ENCODE measurements around the gene C15orf39. TPM values are rescaled to one million over a fixed set of nuclear protein-coding genes. Genes with fewer than 3 reads are reported as not detected.

C15orf39 gene
- total and polyA plus RNA-seq, 2 experiments from 2014 or later, result 5.1 to 12.5 TPM

- no peaks in the 10 kb centered on the region for H3K79me2 ChIP-seq (ENCODE audit: insufficient read depth)
- no peak overlapping the region for H3K4me2 ChIP-seq (ENCODE audit: unreplicated experiment)
- H3K27ac ChIP-seq, result no peak overlapping the region
- TF ChIP-seq EZH2phosphoT487 (IDR thresholded peaks at IDR 0.05; ENCODE audit: insufficient read depth, low read depth) (no peak), EZH2 (IDR thresholded peaks at IDR 0.05; ENCODE audit: insufficient read depth, poor library complexity, severe bottlenecking) (no peak)
- H4K20me1 ChIP-seq (ENCODE audit: insufficient read depth), result no peaks in the 10 kb centered on the region
- no peak overlapping the region for H3K9ac ChIP-seq
- WGBS, 2 experiments (ENCODE audit: low coverage in 1 of 2, low lambda C conversion rate in 2 of 2, missing lambda C conversion rate in 2 of 2), result 67 to 73% methylated on average over 6 of the region's 6 CpGs
- H3F3A ChIP-seq (ENCODE audit: insufficient read depth), result peaks cover 12% of the 10 kb centered on the region
- H3K4me1 ChIP-seq (ENCODE audit: insufficient read depth), result peaks cover 33% of the 10 kb centered on the region
- no peaks in the 10 kb centered on the region for H3K9me2 ChIP-seq (ENCODE audit: insufficient read depth)
- no peaks in the 10 kb centered on the region for H3K27me3 ChIP-seq (replicated peaks; ENCODE audit: insufficient read depth)
- in situ Hi-C loops (cut with MboI), result no loop called here
- H3K4me3 ChIP-seq, result no peak overlapping the region
- H3K36me3 ChIP-seq (ENCODE audit: low read depth), result no peaks in the 10 kb centered on the region
- DNase-seq, result peak; percentile 18
- H2AFZ ChIP-seq, result peak overlapping the region; percentile 52; the same call in 1 of the 2 replicates
- no peaks in the 10 kb centered on the region for H3K9me3 ChIP-seq (ENCODE audit: low read depth)
Measured at GRCh38 chr15:75177360-75178071, 24.2 kb upstream of the C15orf39 start.

- no peaks in the 10 kb centered on the region for H3K79me2 ChIP-seq (ENCODE audit: insufficient read depth)
- no peaks in the 10 kb centered on the region for H3K9me2 ChIP-seq (ENCODE audit: insufficient read depth)
- H3F3A ChIP-seq (ENCODE audit: insufficient read depth), result peaks cover 12% of the 10 kb centered on the region
- WGBS, 2 experiments (ENCODE audit: low coverage in 1 of 2, low lambda C conversion rate in 2 of 2, missing lambda C conversion rate in 2 of 2), result 11 to 15% methylated on average over 32 to 44 of the region's 53 CpGs
- H3K4me1 ChIP-seq (ENCODE audit: insufficient read depth), result peaks cover 35% of the 10 kb centered on the region
- H3K4me2 ChIP-seq (ENCODE audit: unreplicated experiment), result peak overlapping the region; percentile 50
- peak; percentile 51 for DNase-seq
- no peaks in the 10 kb centered on the region for H3K27me3 ChIP-seq (replicated peaks; ENCODE audit: insufficient read depth)
- peak overlapping the region; percentile 58 for H2AFZ ChIP-seq
- 0 out of 2 replicates have a peak overlapping the region, but pooled peaks have one; percentile 36 for H3K4me3 ChIP-seq
- in situ Hi-C loops (cut with MboI), result no loop called here
- no peaks in the 10 kb centered on the region for H3K9me3 ChIP-seq (ENCODE audit: low read depth)
- TF ChIP-seq EZH2 (IDR thresholded peaks at IDR 0.05; ENCODE audit: insufficient read depth, poor library complexity, severe bottlenecking) (no peak), EZH2phosphoT487 (IDR thresholded peaks at IDR 0.05; ENCODE audit: insufficient read depth, low read depth) (no peak)
- no peak overlapping the region for H3K27ac ChIP-seq
- H3K9ac ChIP-seq, result peak overlapping the region; percentile 33; the same call in 1 of the 2 replicates
- H4K20me1 ChIP-seq (ENCODE audit: insufficient read depth), result no peaks in the 10 kb centered on the region
- H3K36me3 ChIP-seq (ENCODE audit: low read depth), result no peaks in the 10 kb centered on the region
Measured at GRCh38 chr15:75178171-75178937, 23.3 kb upstream of the C15orf39 start.

- Histone ChIP-seq H2AFZ (peak overlapping the region; percentile 58; the same call in 1 of the 2 replicates), H4K20me1 (ENCODE audit: insufficient read depth) (no peaks in the 10 kb centered on the region), H3K27ac (no peak overlapping the region), H3K36me3 (ENCODE audit: low read depth) (no peaks in the 10 kb centered on the region), H3F3A (ENCODE audit: insufficient read depth) (peaks cover 12% of the 10 kb centered on the region), H3K9me2 (ENCODE audit: insufficient read depth) (no peaks in the 10 kb centered on the region), H3K4me2 (ENCODE audit: unreplicated experiment) (peak overlapping the region; percentile 50), H3K9me3 (ENCODE audit: low read depth) (no peaks in the 10 kb centered on the region), H3K27me3 (replicated peaks; ENCODE audit: insufficient read depth) (no peaks in the 10 kb centered on the region), H3K79me2 (ENCODE audit: insufficient read depth) (no peaks in the 10 kb centered on the region), H3K4me3 (0 out of 2 replicates have a peak overlapping the region, but pooled peaks have one; percentile 36), H3K9ac (peak overlapping the region; percentile 33; the same call in 1 of the 2 replicates), H3K4me1 (ENCODE audit: insufficient read depth) (peaks cover 35% of the 10 kb centered on the region)
- no peak for DNase-seq
- in situ Hi-C loops (cut with MboI), result no loop called here
- TF ChIP-seq EZH2 (IDR thresholded peaks at IDR 0.05; ENCODE audit: insufficient read depth, poor library complexity, severe bottlenecking) (no peak), EZH2phosphoT487 (IDR thresholded peaks at IDR 0.05; ENCODE audit: insufficient read depth, low read depth) (no peak)
- 74 to 82% methylated on average over 20 of the region's 20 CpGs for WGBS, 2 experiments (ENCODE audit: low coverage in 1 of 2, low lambda C conversion rate in 2 of 2, missing lambda C conversion rate in 2 of 2)
Measured at GRCh38 chr15:75178938-75179745, 22.5 kb upstream of the C15orf39 start.

- WGBS, 2 experiments (ENCODE audit: low coverage in 1 of 2, low lambda C conversion rate in 2 of 2, missing lambda C conversion rate in 2 of 2), result 83 to 89% methylated on average over 4 of the region's 4 CpGs
- no peaks in the 10 kb centered on the region for H3K27me3 ChIP-seq (replicated peaks; ENCODE audit: insufficient read depth)
Measured at GRCh38 chr15:75179746-75180140, 21.9 kb upstream of the C15orf39 start.

More at GRCh38 chr15:75179746-75180140, 21.9 kb upstream of the C15orf39 start:
- Histone ChIP-seq H4K20me1 (ENCODE audit: insufficient read depth) (no peaks in the 10 kb centered on the region), H2AFZ (no peak overlapping the region), H3F3A (ENCODE audit: insufficient read depth) (peaks cover 12% of the 10 kb centered on the region), H3K4me1 (ENCODE audit: insufficient read depth) (peaks cover 35% of the 10 kb centered on the region), H3K9me3 (ENCODE audit: low read depth) (no peaks in the 10 kb centered on the region), H3K9ac (no peak overlapping the region), H3K27ac (no peak overlapping the region), H3K79me2 (ENCODE audit: insufficient read depth) (no peaks in the 10 kb centered on the region), H3K9me2 (ENCODE audit: insufficient read depth) (no peaks in the 10 kb centered on the region), H3K4me3 (no peak overlapping the region), H3K4me2 (ENCODE audit: unreplicated experiment) (no peak overlapping the region), H3K36me3 (ENCODE audit: low read depth) (no peaks in the 10 kb centered on the region)
- DNase-seq, result no peak
- TF ChIP-seq EZH2phosphoT487 (IDR thresholded peaks at IDR 0.05; ENCODE audit: insufficient read depth, low read depth) (no peak), EZH2 (IDR thresholded peaks at IDR 0.05; ENCODE audit: insufficient read depth, poor library complexity, severe bottlenecking) (no peak)
- in situ Hi-C loops (cut with MboI), result no loop called here

Measured in GM23248 (cell line).